OCI-LY7 (cell line): Measurements from ENCODE around the gene SEMA4D.

Experiments
- EZH2phosphoT487 ChIP-seq: fragments of 200-600 bp; sonication (generic); IDR thresholded peaks from 2 replicates; pipeline ENCODE4 v1.6.1; 2018; ENCODE audit warnings: low read depth, borderline replicate concordance, mild to moderate bottlenecking, mixed run types, antibody characterized with exemption, low read length, moderate library complexity, mixed read lengths
- TF ChIP-seq, protein P1 (sequence below): fragments of 200-600 bp; sonication (generic); conservative IDR thresholded peaks from 2 replicates; pipeline ENCODE4 v1.5.1; 2014; ENCODE audit warnings: mild to moderate bottlenecking, antibody characterized with exemption, low read length, moderate library complexity, mixed read lengths

DNA sequence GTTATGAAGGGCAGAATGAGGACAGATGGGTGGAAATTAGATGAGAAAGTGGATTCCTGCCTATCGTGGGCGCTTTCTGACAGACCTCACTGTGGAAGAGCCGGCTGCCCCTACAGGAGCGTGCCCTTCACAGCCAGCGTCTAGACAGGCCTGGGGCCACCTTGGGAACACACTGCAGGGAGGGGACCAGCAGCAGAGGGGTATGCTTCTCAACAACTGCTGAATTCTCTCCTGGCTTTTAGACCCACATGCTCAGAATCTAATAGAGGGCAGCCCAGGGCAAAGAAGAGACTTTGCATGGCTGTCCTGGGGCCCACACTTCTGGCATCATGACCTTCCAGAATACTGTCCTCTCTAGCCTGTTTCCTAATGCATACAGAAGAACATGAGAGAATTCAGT lies 2.1 kb upstream of the SEMA4D start:
- TF ChIP-seq, protein P1, sequence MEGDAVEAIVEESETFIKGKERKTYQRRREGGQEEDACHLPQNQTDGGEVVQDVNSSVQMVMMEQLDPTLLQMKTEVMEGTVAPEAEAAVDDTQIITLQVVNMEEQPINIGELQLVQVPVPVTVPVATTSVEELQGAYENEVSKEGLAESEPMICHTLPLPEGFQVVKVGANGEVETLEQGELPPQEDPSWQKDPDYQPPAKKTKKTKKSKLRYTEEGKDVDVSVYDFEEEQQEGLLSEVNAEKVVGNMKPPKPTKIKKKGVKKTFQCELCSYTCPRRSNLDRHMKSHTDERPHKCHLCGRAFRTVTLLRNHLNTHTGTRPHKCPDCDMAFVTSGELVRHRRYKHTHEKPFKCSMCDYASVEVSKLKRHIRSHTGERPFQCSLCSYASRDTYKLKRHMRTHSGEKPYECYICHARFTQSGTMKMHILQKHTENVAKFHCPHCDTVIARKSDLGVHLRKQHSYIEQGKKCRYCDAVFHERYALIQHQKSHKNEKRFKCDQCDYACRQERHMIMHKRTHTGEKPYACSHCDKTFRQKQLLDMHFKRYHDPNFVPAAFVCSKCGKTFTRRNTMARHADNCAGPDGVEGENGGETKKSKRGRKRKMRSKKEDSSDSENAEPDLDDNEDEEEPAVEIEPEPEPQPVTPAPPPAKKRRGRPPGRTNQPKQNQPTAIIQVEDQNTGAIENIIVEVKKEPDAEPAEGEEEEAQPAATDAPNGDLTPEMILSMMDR: no peak
- no peak for TF ChIP-seq EZH2phosphoT487
